Measurements from ENCODE around the gene P3H4.

Gene P3H4

DNA sequence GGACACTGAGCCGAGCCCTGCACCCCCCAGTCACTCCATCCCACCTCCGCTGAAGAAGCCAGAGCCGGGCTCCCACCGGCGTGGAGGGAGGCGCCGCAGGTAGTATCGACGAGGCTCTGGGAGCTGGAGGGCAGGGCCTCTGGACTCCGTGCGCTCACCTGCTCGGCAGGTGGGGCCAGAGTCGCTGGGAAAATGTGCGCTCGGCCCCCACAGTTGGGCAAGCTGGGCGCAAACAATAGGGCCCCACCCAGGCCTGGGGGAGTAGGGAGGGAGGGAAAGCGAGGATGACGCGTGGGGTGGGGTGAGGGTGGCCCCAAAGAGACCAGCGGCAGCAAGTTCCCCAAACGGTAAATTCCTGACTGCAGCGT, 25.9 kb downstream of the P3H4 start:
- peak overlapping the region; percentile 76; the same call in 1 of the 2 replicates for H3K4me2 ChIP-seq (ENCODE audit: low read length)
- peak overlapping the region; percentile 44; the same call in 1 of the 2 replicates for H3K27ac ChIP-seq (ENCODE audit: low read length)
- H3K4me3 ChIP-seq (ENCODE audit: low read length), result no peak overlapping the region
- no peak overlapping the region for H2AFZ ChIP-seq (ENCODE audit: low read depth, low read length)
- H3K36me3 ChIP-seq (replicated peaks; ENCODE audit: low read depth, low read length), result no peaks in the 10 kb centered on the region
- no peak for TF ChIP-seq EZH2phosphoT487 (IDR thresholded peaks at IDR 0.05; ENCODE audit: low read depth)
- TF ChIP-seq, protein P1, sequence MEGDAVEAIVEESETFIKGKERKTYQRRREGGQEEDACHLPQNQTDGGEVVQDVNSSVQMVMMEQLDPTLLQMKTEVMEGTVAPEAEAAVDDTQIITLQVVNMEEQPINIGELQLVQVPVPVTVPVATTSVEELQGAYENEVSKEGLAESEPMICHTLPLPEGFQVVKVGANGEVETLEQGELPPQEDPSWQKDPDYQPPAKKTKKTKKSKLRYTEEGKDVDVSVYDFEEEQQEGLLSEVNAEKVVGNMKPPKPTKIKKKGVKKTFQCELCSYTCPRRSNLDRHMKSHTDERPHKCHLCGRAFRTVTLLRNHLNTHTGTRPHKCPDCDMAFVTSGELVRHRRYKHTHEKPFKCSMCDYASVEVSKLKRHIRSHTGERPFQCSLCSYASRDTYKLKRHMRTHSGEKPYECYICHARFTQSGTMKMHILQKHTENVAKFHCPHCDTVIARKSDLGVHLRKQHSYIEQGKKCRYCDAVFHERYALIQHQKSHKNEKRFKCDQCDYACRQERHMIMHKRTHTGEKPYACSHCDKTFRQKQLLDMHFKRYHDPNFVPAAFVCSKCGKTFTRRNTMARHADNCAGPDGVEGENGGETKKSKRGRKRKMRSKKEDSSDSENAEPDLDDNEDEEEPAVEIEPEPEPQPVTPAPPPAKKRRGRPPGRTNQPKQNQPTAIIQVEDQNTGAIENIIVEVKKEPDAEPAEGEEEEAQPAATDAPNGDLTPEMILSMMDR (IDR thresholded peaks at IDR 0.05; ENCODE audit: low read depth, low read length), result no peak
- H3K79me2 ChIP-seq (ENCODE audit: low read length), result no peaks in the 10 kb centered on the region
- H4K20me1 ChIP-seq (ENCODE audit: insufficient read depth, low read length), result no peaks in the 10 kb centered on the region
- peak overlapping the region; percentile 61; the same call in 1 of the 2 replicates for H3K9ac ChIP-seq (ENCODE audit: low read length)
- peaks cover 22% of the 10 kb centered on the region for H3K4me1 ChIP-seq (ENCODE audit: low read length)
- H3K27me3 ChIP-seq (ENCODE audit: low read depth, low read length), result 0 out of 2 replicates have a peak, but pooled peaks cover 4% of the 10 kb centered on the region
- H3K9me3 ChIP-seq (ENCODE audit: insufficient read depth, low read length), result no peaks in the 10 kb centered on the region

DNA sequence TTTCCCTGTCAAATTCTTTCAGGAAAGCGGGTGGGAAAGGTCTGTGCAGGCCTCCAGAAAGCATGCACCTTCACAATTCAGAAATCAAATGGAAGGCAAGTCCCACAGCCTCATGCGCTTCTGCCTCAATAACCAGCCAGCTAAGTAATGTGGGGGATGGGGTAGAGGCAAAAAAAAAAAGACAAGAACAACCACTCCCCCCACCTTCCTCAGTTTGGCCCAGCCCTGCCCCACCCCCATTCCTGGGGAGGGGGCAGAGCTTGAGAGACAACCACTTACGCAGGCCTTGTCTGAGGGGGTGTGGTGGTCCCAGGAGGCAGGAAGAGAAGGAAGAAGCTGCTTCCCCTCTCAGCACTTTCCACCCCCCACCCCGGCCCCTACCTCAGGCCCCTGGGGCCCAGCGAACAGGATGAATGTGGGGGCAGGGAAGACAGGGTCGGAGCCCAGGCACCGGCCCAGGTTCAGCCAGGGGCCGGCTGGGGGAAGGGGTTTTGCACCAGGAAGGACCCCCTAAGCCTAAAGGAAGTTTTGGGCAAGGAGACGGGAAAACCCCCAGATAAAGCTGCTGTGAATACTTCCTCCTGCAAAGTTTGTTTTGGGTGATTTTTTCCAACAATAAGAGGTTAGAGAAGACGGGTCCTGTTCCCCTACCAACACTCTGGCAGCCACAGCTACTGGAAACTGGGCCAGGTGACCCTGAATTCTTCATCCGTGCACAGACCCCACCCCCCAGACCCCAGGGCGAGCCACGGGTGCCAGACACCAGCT, 26.5 kb downstream of the P3H4 start:
- Histone ChIP-seq H3K4me1 (ENCODE audit: low read length) (peaks cover 22% of the 10 kb centered on the region), H3K9ac (ENCODE audit: low read length) (peak overlapping the region; percentile 61), H3K4me3 (ENCODE audit: low read length) (peak overlapping the region; percentile 56), H3K9me3 (ENCODE audit: insufficient read depth, low read length) (no peaks in the 10 kb centered on the region), H3K27me3 (ENCODE audit: low read depth, low read length) (0 out of 2 replicates have a peak, but pooled peaks cover 4% of the 10 kb centered on the region), H3K79me2 (ENCODE audit: low read length) (no peaks in the 10 kb centered on the region), H3K27ac (ENCODE audit: low read length) (peak overlapping the region; percentile 44), H3K4me2 (ENCODE audit: low read length) (peak overlapping the region; percentile 76), H2AFZ (ENCODE audit: low read depth, low read length) (peak overlapping the region; percentile 95), H4K20me1 (ENCODE audit: insufficient read depth, low read length) (no peaks in the 10 kb centered on the region), H3K36me3 (replicated peaks; ENCODE audit: low read depth, low read length) (no peaks in the 10 kb centered on the region)
- no peak for TF ChIP-seq EZH2phosphoT487 (IDR thresholded peaks at IDR 0.05; ENCODE audit: low read depth)
- TF ChIP-seq, protein P1 (IDR thresholded peaks at IDR 0.05; ENCODE audit: low read depth, low read length), result no peak

DNA sequence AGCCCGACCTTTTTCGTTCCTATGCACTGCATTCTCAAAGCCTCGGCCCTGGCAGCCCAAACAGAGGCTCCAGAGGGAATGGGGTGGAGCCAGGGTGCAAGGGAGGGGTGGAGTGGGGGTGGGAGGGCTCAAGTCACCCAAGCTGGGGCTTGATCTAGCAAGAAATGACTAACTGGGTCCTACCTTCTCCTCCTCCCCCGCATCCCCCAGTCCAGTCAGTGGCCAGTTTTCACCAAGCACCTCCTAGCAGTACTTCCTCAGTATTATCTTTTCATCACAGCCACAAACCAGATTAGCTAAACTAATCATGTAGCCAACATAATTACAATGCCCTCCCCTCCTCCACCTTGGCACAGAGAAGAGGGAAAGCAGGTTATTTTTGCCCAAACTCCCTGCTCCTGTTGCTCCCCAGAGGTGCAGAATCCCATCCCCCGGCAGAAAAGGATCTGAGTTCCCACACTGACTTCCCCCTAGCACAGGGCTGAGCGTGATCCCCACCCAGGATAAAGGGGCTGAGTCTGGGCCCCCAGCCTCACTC, 27.5 kb downstream of the P3H4 start:
- Histone ChIP-seq H3K4me2 (ENCODE audit: low read length) (peak overlapping the region; percentile 76), H3K4me1 (ENCODE audit: low read length) (peaks cover 22% of the 10 kb centered on the region), H4K20me1 (ENCODE audit: insufficient read depth, low read length) (no peaks in the 10 kb centered on the region), H3K79me2 (ENCODE audit: low read length) (no peaks in the 10 kb centered on the region), H3K9me3 (ENCODE audit: insufficient read depth, low read length) (no peaks in the 10 kb centered on the region), H3K9ac (ENCODE audit: low read length) (no peak overlapping the region; the same call in 1 of the 2 replicates), H3K36me3 (replicated peaks; ENCODE audit: low read depth, low read length) (no peaks in the 10 kb centered on the region), H3K27ac (ENCODE audit: low read length) (no peak overlapping the region), H2AFZ (ENCODE audit: low read depth, low read length) (peak overlapping the region; percentile 23; the same call in 1 of the 2 replicates), H3K4me3 (ENCODE audit: low read length) (peak overlapping the region; percentile 56; the same call in 1 of the 2 replicates), H3K27me3 (ENCODE audit: low read depth, low read length) (0 out of 2 replicates have a peak, but pooled peaks cover 2% of the 10 kb centered on the region)
- TF ChIP-seq EZH2phosphoT487 (IDR thresholded peaks at IDR 0.05; ENCODE audit: low read depth), result no peak
- TF ChIP-seq, protein P1 (IDR thresholded peaks at IDR 0.05; ENCODE audit: low read depth, low read length), result no peak

DNA sequence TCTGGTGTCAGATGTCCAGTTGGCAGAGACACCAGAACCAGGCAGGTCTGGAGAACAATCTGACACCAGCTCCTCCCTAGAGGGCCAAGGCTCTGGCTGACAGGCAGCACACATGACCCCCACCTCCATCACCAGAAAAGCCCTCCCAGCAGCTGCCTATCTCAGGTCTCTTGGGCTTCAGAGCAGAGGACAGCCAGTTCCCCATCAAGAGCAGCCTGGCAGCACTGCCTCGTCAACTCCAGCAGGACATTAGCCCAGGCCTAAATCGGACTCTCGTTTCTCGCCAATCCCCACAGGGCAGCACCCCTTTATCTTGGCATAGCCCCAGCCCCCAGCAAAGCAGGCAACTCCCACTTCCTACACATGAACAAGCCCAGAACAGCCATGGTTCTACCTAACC, 29.6 kb downstream of the P3H4 start:
- no peaks in the 10 kb centered on the region for H4K20me1 ChIP-seq (ENCODE audit: insufficient read depth, low read length)
- H3K36me3 ChIP-seq (replicated peaks; ENCODE audit: low read depth, low read length), result no peaks in the 10 kb centered on the region
- H3K4me2 ChIP-seq (ENCODE audit: low read length), result no peak overlapping the region
- H3K9me3 ChIP-seq (ENCODE audit: insufficient read depth, low read length), result no peaks in the 10 kb centered on the region
- H3K79me2 ChIP-seq (ENCODE audit: low read length), result no peaks in the 10 kb centered on the region
- H3K27me3 ChIP-seq (ENCODE audit: low read depth, low read length), result no peaks in the 10 kb centered on the region
- H3K27ac ChIP-seq (ENCODE audit: low read length), result no peak overlapping the region
- H3K4me3 ChIP-seq (ENCODE audit: low read length), result no peak overlapping the region
- H3K4me1 ChIP-seq (ENCODE audit: low read length), result peaks cover 22% of the 10 kb centered on the region
- no peak overlapping the region for H2AFZ ChIP-seq (ENCODE audit: low read depth, low read length)
- no peak for TF ChIP-seq EZH2phosphoT487 (IDR thresholded peaks at IDR 0.05; ENCODE audit: low read depth)
- TF ChIP-seq, protein P1 (IDR thresholded peaks at IDR 0.05; ENCODE audit: low read depth, low read length), result no peak
- no peak overlapping the region for H3K9ac ChIP-seq (ENCODE audit: low read length)

Data from OCI-LY3 (cell line).